NCI-H510A (cell line): ENCODE data around the gene SFI1.
A peak's percentile ranks its signal among the peaks of the same experiment; 100 is the strongest.

ENCODE experiments used
- DNase-seq: peaks from one replicate; lab custom pipeline; 2025; lab: John Stamatoyannopoulos, UW

SFI1 gene

GRCh38 chr22:31595271-31595670 is 98.9 kb downstream of the SFI1 start:
- no peak for DNase-seq

DNA sequence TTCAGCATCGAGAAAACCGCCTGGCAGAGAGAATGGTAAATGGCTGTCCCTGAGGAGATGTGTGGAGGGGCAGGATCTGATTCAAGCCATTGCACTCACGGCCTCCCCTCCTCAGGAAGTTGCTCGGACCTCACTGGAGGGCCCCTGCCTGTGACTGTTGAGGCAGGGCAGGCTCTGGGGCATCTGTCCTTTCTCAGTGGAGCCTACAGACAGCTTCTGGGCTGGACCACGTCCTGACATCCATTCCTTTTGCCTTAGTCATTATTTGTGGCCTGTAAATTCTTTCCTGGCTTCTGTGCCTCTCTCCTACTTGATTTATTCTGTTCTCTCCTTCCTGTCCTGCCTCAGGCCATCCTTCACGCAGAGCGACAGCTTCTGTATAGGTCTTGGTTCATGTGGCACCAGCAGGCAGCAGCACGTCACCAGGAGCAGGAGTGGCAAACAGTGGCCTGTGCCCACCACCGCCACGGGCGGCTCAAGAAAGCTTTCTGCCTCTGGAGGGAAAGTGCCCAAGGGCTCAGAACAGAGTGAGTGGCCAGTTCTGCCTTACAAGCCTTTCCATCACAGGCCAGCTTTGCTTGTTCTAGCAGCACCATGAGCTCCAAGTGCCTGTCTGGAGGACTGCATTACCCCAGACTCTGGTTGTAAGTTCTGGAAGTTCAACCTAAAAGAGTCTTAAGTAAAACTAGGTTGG is 106.1 kb downstream of the SFI1 start:
- no peak for DNase-seq

GRCh38 chr22:31603081-31603525 is 106.8 kb downstream of the SFI1 start:
- no peak for DNase-seq

DNA sequence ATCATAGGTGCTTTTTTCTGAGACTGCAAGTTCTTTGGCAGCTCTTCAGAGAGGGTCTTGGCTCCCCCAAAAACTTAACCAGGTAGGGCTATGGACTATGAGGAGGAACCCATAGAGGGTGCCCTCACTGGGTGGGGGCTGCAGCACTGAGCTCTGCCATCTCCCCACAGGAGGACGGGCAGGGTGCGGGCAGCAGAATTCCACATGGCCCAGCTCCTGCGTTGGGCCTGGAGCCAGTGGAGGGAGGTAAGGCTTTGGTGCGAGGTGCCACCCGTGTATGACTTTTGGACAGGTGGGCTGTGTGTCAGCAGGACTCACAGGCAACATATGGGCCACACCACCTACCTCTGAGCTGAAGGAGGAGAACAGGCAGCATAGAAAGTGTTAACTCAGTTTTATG is 107.2 kb downstream of the SFI1 start:
- DNase-seq, result no peak

DNA sequence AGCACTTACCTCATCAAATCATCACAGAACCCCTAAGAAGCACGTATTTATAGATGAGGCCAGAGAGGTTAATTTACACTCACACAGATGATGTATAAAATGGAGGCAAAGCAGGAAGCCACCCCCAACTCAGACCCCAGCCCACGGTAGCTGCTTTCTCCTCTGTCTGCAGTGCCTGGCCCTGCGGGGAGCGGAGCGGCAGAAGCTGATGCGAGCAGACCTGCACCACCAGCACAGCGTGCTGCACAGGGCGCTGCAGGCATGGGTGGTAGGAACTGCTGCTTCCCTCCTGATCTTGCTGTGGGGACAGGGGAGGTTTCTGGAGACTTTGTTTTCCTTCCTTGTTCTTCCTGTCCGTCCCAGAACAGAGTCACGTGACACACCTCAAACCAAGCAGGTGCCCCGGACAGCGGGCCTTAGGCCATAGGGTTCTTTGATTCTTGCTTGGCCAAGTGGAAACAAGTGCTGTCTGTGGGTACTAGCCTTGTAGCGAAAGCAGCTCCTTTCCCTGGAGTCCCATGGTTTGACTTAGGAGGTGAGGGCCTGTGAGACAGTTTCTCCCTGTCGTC is 107.9 kb downstream of the SFI1 start:
- no peak for DNase-seq

DNA sequence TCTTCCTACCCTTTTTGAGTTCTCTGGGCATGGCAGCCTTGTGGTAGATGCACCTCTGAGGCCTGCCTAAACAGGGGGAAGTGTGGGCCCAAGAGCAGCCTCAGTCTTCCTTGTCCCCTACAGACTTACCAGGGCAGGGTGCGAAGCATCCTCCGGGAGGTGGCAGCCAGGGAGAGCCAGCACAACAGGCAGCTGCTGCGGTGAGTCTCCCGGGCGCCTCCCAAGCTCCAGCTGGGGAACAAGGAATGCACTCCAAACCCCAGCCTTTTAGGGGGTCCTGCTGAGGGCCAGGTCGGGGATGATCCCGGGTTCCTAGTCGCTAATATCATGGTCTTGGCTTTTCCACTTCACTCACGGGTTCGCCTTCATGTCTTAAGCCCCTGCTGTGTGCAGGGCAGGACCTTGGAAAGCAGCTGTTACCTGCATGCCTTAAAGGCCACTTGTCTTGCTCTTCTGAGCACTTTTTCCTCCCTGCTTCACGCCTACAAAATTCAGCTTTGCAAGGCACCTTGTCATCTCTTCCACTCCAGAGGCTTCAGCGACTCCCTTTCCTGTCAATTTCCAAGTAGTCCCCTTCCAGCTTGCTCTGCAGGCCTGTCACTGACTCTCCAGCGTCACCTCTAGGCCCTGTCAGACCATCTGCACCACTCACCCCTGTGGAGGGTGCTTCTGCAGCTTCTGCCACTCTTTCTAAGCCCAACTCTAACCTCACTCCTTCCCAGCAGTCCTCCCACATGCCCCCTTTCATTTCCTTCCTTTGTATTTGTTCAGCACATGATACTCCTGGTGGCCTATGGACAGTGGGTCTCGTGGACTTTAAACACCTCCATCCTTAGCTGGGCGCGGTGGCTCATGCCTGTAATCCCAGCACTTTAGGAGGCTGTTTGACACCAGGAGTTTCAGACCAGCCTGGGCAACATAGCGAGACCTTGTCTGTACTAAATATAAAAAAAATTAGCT is 108.7 kb downstream of the SFI1 start:
- DNase-seq, result no peak

- no peak for DNase-seq
Measured at GRCh38 chr22:31605851-31606585, 109.7 kb downstream of the SFI1 start.

GRCh38 chr22:31607696-31608095 is 111.4 kb downstream of the SFI1 start:
- no peak for DNase-seq

- no peak for DNase-seq
Measured at GRCh38 chr22:31609716-31610115, 113.4 kb downstream of the SFI1 start.

DNA sequence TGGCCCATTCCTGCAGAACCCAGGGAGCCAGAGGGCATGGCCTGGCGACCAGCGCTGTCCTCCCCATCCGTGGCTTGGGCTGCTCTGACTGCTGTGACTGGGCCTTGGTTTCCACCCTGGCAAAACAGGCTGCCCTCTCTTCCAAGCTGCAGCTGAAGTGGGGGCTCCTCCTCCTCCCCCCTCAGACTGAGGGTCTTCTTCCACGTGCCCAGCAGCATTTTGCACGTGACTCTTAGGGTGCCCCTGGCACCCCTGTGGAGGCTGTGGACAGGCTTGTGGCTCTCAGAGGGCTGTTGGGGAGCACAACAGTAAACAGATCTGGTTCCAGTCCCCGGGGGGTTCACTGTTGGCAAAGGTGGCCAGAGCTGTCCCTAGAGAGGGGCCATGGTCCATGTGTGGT is 114.3 kb downstream of the SFI1 start:
- no peak for DNase-seq

GRCh38 chr22:31611061-31611760 is 114.9 kb downstream of the SFI1 start:
- no peak for DNase-seq

- no peak for DNase-seq
Measured at GRCh38 chr22:31612891-31613285, 116.6 kb downstream of the SFI1 start.

- no peak for DNase-seq
Measured at GRCh38 chr22:31613286-31613903, 117.1 kb downstream of the SFI1 start.

DNA sequence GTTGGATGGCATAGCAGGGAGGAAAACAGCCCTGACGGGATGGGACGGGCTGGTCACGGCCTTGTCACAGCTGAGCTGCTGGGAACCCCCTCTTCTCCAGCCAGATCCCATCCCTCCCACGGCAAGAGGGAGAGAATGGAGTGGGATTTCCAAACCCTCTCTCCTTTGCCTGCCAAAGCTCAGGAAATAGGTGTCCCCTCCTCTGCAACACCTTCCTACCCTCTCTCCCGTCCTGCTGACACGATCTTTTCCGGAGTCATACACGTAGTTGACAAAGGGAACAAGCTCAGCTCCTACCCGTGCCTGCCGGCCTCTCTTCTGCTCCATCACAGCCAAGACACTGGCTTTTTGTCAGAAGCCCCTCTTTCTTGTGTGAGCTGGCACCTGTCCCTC is 117.6 kb downstream of the SFI1 start:
- no peak for DNase-seq

GRCh38 chr22:31614781-31615490 is 118.6 kb downstream of the SFI1 start:
- DNase-seq, result no peak

- DNase-seq, result no peak
Measured at GRCh38 chr22:31615491-31615860, 119.1 kb downstream of the SFI1 start.

DNA sequence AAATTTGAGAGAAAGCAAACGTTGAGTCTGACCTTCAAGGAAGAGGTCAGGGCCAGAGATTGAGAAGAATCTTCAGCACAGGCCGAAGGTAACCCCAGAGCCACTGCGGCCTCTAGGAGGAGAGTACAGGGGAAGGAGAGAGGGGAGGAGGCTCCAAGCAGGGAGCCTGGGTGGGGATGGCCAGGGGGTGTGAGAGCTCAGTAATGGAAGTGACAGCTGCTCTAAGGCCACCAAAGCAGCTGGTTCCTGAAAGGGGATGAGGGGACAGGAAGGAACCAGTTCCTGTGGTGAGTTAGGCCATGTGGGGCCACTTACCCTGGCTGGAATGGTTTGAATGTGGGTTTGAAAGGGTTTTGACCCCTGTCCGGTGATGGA is 119.6 kb downstream of the SFI1 start:
- no peak for DNase-seq

GRCh38 chr22:31616315-31616980 is 120.1 kb downstream of the SFI1 start:
- no peak for DNase-seq

- DNase-seq, result peak; percentile 80
Measured at GRCh38 chr22:31618057-31618456, 121.7 kb downstream of the SFI1 start.
